Erythroblast (primary cell): ENCODE results near the gene CUL1.

Source experiments
- GATA1 ChIP-seq: IDR thresholded peaks from 2 replicates; pipeline ENCODE4 v1.6.1; 2011; ENCODE audit warnings: low read depth, mild to moderate bottlenecking, control low read depth, low read length, moderate library complexity
- POLR2A ChIP-seq: IDR thresholded peaks from 2 replicates; pipeline ENCODE4 v1.6.1; 2011; ENCODE audit warnings: mild to moderate bottlenecking, low read length

DNA sequence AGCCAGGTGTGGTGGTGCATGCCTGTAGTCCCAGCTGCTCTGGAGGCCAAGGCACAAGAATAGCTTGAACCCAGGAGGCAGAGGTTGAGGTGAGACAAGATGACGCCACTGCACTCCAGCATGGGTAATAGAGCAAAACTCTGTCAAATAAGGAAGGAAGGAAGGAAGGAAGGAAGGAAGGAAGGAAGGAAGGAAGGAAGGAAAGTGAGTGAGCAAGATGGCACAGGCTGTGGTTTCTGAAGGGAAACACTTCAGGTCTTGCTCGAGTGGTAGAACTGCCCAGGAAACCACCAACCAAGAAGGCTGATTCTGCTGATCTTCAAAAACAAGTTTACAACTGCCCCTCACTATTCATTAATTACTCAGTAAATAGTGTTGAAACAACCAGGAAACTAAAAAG is 140.2 kb downstream of the CUL1 start:
- TF ChIP-seq POLR2A (no peak), GATA1 (no peak)
